ENCODE results near the gene MUC2. TPM values are rescaled to one million over a fixed set of nuclear protein-coding genes. Genes with fewer than 3 reads are reported as not detected.

The MUC2 gene
- polyA plus RNA-seq, 3 donors = not detected

DNA sequence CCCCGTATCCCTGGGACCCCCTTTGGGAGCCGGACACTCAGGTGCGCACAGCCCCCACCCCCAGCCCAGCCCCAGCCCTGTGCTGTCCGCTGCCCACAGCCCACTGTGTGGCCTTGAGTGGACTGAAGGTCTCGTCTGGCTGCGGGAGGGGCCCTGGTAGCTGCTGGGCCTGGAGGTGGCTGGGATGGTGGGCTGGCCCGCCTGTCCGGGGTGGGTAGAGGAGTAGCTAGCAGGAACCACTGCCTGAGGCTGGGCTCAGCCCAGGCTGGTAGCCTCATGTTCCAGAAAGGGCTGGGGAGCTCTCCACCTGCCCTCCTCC, 33.6 kb upstream of the MUC2 start:
- Mint-ChIP-seq H3K4me1 (no peaks in the 10 kb centered on the region), H3K9me3 (peaks cover 0 to 4% (median 0%) of the 10 kb centered on the region in 7 donors), H3K4me3 (no peak overlapping the region), H3K36me3 (no peaks in the 10 kb centered on the region), H3K27me3 (ENCODE audit: low read depth in 3 of 3) (peaks cover 6 to 8% (median 8%) of the 10 kb centered on the region in 3 donors), H3K27ac (no peak overlapping the region)
- Histone ChIP-seq H3K4me2 (replicated peaks; ENCODE audit: extremely low read depth, low read length, poor library complexity, severe bottlenecking) (no peak overlapping the region), H4K20me1 (ENCODE audit: insufficient read depth, low read length) (no peaks in the 10 kb centered on the region), H2AFZ (ENCODE audit: insufficient read depth, low read depth, low read length, poor library complexity, severe bottlenecking) (no peak overlapping the region), H3K9ac (ENCODE audit: insufficient read depth, low read length, poor library complexity, severe bottlenecking) (no peak overlapping the region), H3K79me2 (ENCODE audit: insufficient read depth, low read length) (no peaks in the 10 kb centered on the region), H3K27me3 (ENCODE audit: control insufficient read depth in 2 of 2, insufficient read depth in 2 of 2, low read length in 2 of 2) (no peaks in the 10 kb centered on the region), H3K27ac (ENCODE audit: low read depth in 1 of 2, low read length in 2 of 2) (no peak overlapping the region), H3K36me3 (replicated peaks in 1 of 2; ENCODE audit: control insufficient read depth in 1 of 2, insufficient read depth in 2 of 2, low read length in 2 of 2) (no peaks in the 10 kb centered on the region), H3K4me3 (replicated peaks in 1 of 3; ENCODE audit: low read depth in 2 of 3, low read length in 3 of 3) (no peak overlapping the region), H3K4me1 (ENCODE audit: control insufficient read depth in 1 of 2, insufficient read depth in 2 of 2, low read length in 2 of 2) (no peaks in the 10 kb centered on the region), H3K9me3 (replicated peaks in 1 of 2; ENCODE audit: control insufficient read depth in 1 of 2, insufficient read depth in 1 of 2, low read length in 2 of 2) (no peaks in the 10 kb centered on the region)
- intact Hi-C loops (cut with micrococcal nuclease) = no loop called here
- TF ChIP-seq, protein P1, sequence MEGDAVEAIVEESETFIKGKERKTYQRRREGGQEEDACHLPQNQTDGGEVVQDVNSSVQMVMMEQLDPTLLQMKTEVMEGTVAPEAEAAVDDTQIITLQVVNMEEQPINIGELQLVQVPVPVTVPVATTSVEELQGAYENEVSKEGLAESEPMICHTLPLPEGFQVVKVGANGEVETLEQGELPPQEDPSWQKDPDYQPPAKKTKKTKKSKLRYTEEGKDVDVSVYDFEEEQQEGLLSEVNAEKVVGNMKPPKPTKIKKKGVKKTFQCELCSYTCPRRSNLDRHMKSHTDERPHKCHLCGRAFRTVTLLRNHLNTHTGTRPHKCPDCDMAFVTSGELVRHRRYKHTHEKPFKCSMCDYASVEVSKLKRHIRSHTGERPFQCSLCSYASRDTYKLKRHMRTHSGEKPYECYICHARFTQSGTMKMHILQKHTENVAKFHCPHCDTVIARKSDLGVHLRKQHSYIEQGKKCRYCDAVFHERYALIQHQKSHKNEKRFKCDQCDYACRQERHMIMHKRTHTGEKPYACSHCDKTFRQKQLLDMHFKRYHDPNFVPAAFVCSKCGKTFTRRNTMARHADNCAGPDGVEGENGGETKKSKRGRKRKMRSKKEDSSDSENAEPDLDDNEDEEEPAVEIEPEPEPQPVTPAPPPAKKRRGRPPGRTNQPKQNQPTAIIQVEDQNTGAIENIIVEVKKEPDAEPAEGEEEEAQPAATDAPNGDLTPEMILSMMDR (IDR thresholded peaks at IDR 0.05) = no peak
- WGBS (ENCODE audit: insufficient coverage) = 80% methylated on average over 1 of the region's 8 CpGs
- DNase-seq = no peak

DNA sequence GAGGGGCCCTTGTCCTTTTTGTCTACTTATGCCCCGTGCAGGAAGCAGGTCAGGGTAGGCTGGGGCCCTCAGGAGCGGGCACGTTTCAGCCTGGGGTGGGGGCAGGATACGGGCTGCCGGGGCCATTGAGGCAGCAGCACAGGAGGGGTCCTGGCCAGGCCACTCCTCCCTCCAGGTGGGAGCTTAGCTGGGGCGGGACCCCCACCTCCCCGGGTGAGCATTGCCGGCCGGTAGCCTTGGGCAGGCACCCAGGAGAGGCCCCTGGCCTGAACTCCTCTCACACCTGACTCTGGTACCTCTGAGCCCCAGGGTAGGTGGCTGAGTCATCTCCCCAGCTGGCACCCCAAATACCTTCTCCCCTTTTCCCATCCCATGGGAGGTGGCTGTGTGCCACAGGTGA, 33.2 kb upstream of the MUC2 start:
- no peaks in the 10 kb centered on the region for H3K9me3 ChIP-seq (replicated peaks in 1 of 2; ENCODE audit: control insufficient read depth in 1 of 2, insufficient read depth in 1 of 2, low read length in 2 of 2)
- TF ChIP-seq, protein P1 (IDR thresholded peaks at IDR 0.05) = no peak
- no peaks in the 10 kb centered on the region for H4K20me1 ChIP-seq (ENCODE audit: insufficient read depth, low read length)
- H3K4me2 ChIP-seq (replicated peaks; ENCODE audit: extremely low read depth, low read length, poor library complexity, severe bottlenecking) = no peak overlapping the region
- no peaks in the 10 kb centered on the region for H3K4me1 ChIP-seq (ENCODE audit: control insufficient read depth in 1 of 2, insufficient read depth in 2 of 2, low read length in 2 of 2)
- Mint-ChIP-seq H3K4me1 (no peaks in the 10 kb centered on the region), H3K36me3 (no peaks in the 10 kb centered on the region), H3K27me3 (ENCODE audit: low read depth in 3 of 3) (peaks cover 6 to 11% (median 8%) of the 10 kb centered on the region in 3 donors), H3K27ac (no peak overlapping the region), H3K9me3 (peaks cover 0 to 4% (median 0%) of the 10 kb centered on the region in 7 donors), H3K4me3 (no peak overlapping the region)
- no peaks in the 10 kb centered on the region for H3K79me2 ChIP-seq (ENCODE audit: insufficient read depth, low read length)
- DNase-seq = no peak
- intact Hi-C loops (cut with micrococcal nuclease) = no loop called here
- H3K9ac ChIP-seq (ENCODE audit: insufficient read depth, low read length, poor library complexity, severe bottlenecking) = no peak overlapping the region
- no peaks in the 10 kb centered on the region for H3K36me3 ChIP-seq (replicated peaks in 1 of 2; ENCODE audit: control insufficient read depth in 1 of 2, insufficient read depth in 2 of 2, low read length in 2 of 2)
- H3K27ac ChIP-seq (ENCODE audit: low read depth in 1 of 2, low read length in 2 of 2) = no peak overlapping the region
- H3K4me3 ChIP-seq (replicated peaks in 1 of 3; ENCODE audit: low read depth in 2 of 3, low read length in 3 of 3) = no peak overlapping the region
- H2AFZ ChIP-seq (ENCODE audit: insufficient read depth, low read depth, low read length, poor library complexity, severe bottlenecking) = no peak overlapping the region
- WGBS (ENCODE audit: insufficient coverage) = 85% methylated on average over 7 of the region's 9 CpGs
- H3K27me3 ChIP-seq (ENCODE audit: control insufficient read depth in 2 of 2, insufficient read depth in 2 of 2, low read length in 2 of 2) = no peaks in the 10 kb centered on the region

Data from CD14-positive monocyte (primary cell).